Measurements from ENCODE around the gene PKDCC.

PKDCC gene

DNA sequence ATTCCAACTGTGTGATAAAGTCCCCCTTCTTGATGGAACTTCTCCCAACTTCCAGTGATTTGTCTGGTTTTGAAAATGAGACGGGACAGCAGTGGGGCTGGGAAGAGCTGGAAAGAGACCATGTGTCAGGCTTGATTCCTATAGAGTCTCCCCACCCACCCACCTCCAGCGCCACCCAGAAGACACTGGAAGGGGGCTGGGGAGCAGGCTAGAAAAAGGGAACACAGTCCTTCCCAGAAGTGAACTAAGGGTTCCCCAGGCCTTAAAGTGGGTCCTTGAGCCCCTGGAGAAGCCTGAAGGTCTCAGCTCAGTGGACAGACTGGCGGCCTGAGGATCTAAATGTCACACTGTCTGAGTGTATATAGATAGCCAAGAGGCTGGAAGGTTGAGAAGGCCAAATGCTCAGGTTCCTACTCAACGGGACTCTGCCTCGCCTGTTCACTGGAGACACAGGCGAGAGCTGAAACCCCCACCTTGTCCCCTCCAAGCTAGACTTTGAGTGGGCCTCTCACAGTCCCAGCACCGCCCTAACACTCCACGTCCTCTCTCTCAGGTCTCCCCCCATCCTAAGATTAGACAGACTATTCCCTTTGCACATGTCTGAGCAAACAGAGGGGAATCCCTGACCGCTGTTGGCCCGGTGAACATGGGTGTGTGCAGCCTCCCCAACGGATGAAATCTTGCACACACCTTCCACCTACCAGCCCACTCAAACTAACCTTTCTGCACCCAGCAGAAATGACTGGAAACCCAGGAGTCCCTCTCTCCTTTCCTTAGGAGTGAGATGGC is 1.6 kb downstream of the PKDCC start:
- DNase-seq (ENCODE audit: low spot score): no peak

- no peak for DNase-seq (ENCODE audit: low spot score)
Measured at GRCh38 chr2:42050010-42050702, 2.3 kb downstream of the PKDCC start.

- no peak for DNase-seq (ENCODE audit: low spot score)
Measured at GRCh38 chr2:42050703-42051542, 3.1 kb downstream of the PKDCC start.

GRCh38 chr2:42051543-42052235 is 3.9 kb downstream of the PKDCC start:
- DNase-seq (ENCODE audit: low spot score): no peak

- no peak for DNase-seq (ENCODE audit: low spot score)
Measured at GRCh38 chr2:42052702-42053481, 5.1 kb downstream of the PKDCC start.

DNA sequence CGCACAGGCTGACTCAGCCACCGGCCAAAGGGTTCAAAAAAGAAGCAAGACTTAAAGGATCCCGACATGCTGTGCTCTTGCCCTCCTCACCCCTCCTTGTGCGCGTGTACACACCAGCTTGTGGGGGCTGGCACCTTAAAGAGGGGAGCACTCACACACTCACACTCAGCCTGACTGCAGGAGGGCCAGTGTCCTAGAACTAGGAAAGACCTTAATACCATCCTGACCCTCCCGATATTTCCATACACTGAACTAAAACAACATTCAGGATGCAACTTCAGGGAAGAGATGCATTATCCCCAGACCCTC is 5.6 kb downstream of the PKDCC start:
- DNase-seq (ENCODE audit: low spot score): no peak

- DNase-seq (ENCODE audit: low spot score): no peak
Measured at GRCh38 chr2:42053791-42054701, 6.2 kb downstream of the PKDCC start.

GRCh38 chr2:42054714-42055430 is 7.1 kb downstream of the PKDCC start:
- DNase-seq (ENCODE audit: low spot score): no peak

DNA sequence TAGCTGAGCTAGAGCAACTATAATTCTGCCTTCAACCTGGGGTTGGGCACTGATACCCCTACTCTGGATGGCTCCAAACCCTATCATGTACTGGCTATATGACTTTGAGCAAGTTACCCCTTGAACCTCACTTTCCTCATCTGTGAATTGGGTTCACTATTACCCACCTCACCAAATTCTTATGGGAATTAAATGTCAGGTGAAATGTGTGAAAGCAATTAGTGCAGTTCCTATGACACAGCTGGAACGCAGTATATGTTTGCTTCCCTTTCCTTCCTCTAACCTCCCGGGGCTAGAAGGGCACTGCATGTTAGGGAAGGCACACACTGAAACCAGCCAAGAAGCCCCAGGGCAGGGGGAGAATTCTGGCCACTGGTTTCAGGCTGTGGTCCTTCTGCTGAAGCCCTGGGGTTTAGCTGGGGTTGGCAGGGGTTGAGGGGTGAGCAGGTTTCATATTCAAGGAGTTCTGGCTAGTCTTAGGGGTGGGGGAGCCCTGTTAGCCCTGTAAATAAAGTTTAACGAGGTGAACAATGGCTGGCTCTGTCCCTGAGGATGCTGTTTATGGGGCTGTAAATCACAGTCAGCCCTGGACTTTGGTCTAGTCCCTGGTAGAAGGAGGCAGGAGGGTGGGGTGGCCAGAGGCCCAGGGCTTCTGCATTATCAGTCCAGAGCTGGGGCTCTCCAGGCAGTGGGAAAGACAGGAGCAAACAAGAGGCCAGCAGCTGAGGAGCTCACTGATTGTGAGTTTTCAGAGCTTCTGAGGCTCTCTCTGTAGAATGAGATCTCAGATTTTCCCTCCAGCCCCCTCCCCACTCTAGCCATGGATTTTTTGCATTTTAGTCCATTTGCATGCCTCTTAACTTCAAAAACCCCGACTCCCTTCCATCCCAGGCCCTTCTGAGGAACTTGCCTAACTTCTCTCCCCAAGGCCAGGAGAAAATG is 8.0 kb downstream of the PKDCC start:
- DNase-seq (ENCODE audit: low spot score): no peak

DNA sequence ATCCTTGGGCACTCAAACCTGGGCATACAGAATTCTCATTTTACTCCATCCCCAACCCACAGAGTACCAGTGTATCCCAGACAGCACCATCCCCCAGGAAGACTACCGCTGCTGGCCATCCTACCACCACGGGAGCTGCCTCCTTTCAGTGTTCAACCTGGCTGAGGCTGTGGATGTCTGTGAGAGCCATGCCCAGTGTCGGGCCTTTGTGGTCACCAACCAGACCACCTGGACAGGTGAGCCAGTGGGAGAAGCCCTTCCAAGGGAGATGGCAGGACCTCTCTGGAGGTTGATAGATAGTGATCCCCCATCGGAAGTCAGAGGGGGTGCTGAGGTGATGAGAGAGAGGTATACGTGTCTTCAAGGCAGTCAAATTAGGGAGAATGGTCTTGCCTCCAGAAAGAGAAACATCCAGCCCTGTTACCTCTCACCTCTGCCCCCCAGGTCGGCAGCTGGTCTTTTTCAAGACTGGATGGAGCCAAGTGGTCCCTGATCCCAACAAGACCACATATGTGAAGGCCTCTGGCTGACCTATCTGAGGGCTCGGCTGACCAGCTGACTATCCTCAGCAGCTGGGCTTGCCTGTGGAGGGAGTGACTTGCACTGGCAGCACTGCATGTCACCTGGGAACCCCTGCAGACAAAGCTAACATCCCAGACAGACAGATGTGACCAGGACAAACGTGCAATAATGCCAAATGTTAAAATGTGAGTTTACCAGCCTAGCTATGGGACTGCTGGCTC is 9.5 kb downstream of the PKDCC start:
- no peak for DNase-seq (ENCODE audit: low spot score)

DNA sequence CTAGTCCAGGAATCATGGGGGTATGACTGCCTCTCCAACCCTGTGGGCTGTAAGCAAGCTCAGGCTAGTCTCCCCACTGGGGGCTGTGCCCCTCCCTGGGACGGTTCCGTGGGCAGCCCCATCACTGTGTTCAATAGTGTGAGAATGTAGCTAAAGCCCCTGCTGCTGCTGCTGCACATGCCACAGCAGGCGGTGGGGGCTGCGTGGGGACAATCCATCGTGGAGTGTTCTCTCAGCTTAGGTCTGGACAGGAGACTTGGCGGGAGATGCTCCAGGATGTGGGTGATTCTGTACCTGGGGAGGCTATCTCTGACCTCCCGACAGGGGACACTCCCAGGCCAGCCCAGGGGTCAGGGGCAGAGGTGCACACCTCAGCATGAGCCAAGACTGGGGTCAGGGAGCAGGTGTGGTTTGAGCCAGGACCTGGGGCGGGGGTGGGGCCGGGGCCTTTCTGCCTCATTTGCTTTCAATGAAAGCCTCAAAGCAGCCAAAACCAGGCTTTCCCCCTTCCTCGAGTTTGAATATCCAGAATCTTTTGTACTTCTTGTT is 10.2 kb downstream of the PKDCC start:
- DNase-seq (ENCODE audit: low spot score): no peak

GRCh38 chr2:42059261-42059898 is 11.6 kb downstream of the PKDCC start:
- no peak for DNase-seq (ENCODE audit: low spot score)

DNA sequence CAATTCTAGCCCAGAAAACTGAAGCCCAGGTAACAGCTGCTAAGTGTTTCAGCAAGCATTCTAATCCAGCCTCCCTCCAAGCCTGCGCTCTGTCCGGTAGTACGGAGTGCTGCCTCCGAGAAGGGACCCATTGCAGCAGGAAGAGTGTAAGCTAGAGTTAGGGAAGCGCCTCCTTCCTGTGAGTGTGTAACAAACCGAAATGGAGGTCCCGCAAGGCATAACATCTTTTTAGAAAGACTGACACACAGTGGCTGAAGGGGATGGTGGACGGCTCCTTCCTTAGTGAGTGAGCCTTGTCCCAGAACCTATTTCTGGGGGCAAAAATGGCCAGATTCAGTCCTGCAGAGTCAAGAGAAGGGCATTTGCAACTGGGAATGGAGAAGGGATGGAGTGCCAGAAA is 12.2 kb downstream of the PKDCC start:
- no peak for DNase-seq (ENCODE audit: low spot score)

DNA sequence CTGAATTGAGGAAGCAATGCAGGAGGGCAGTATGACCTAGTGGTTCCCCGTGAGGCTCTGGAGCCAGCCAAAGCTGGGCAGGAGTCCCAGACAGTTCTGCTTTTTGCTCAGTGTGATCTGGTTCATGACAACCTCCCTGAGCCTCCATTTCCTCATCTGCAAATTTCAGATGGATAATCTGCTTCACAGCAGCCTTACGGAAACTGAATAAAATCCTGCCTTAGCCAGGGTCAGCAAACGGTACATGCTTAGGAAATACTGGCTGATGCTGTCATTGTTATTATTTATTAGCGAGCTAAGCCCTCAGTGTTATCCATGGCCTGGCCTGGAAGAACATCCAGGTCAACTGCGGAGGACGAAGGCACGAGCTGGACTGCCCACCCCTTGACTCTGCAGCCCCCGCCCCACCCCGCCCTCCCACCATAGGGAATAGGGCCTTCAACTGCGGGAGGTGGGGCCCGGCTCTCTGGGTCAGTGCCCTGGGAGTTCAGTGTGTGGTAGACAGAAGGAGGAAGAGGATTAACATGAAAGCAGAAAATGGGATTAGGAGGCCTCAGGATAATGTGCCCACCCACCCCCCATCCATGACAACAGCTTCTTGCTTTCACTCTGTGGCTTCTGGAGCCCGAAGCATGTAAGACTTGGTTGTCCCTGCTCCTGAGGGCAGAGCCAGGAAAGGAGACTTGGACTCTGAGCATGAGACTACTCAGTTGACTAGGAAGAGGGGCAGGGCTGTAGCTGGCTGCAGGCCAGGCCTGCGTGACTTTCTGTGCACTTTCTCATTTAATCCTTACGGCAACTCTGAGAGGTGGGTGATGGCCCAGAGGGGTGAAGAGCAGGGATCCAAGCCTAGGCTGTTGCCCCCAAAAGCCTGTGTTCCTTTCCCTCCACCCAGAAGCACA is 13.1 kb downstream of the PKDCC start:
- no peak for DNase-seq (ENCODE audit: low spot score)

- DNase-seq (ENCODE audit: low spot score): no peak
Measured at GRCh38 chr2:42061839-42062238, 14.0 kb downstream of the PKDCC start.

All from NAMALWA (cell line).